LHCN-M2 (cell line): ENCODE measurements around the gene RBM46. TPM values are rescaled to one million over a fixed set of nuclear protein-coding genes. Genes with fewer than 3 reads are reported as not detected.

ENCODE experiments used
- DNase-seq: peaks from one replicate; pipeline ENCODE4 v3.0.0-alpha.2; 2012; ENCODE audit warnings: low read depth
- polyA plus RNA-seq: library from polyadenylated mRNA; unstranded; fragments of >200 nt; gene quantifications from one replicate; pipeline ENCODE4 v1.2.1, GENCODE V29; 2012; ENCODE audit warnings: missing spikeins
- total RNA-seq: library from RNA; depleted of rRNA; stranded (reverse); fragments of >200 nt; gene quantifications from 2 replicates; pipeline ENCODE4 v1.2.3, GENCODE V29; 2014; rRNA removed

Gene RBM46, protein sequence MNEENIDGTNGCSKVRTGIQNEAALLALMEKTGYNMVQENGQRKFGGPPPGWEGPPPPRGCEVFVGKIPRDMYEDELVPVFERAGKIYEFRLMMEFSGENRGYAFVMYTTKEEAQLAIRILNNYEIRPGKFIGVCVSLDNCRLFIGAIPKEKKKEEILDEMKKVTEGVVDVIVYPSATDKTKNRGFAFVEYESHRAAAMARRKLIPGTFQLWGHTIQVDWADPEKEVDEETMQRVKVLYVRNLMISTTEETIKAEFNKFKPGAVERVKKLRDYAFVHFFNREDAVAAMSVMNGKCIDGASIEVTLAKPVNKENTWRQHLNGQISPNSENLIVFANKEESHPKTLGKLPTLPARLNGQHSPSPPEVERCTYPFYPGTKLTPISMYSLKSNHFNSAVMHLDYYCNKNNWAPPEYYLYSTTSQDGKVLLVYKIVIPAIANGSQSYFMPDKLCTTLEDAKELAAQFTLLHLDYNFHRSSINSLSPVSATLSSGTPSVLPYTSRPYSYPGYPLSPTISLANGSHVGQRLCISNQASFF
- total RNA-seq, result 0.06 TPM in 1 of 2 replicates, not detected in the other
- not detected for polyA plus RNA-seq

DNA sequence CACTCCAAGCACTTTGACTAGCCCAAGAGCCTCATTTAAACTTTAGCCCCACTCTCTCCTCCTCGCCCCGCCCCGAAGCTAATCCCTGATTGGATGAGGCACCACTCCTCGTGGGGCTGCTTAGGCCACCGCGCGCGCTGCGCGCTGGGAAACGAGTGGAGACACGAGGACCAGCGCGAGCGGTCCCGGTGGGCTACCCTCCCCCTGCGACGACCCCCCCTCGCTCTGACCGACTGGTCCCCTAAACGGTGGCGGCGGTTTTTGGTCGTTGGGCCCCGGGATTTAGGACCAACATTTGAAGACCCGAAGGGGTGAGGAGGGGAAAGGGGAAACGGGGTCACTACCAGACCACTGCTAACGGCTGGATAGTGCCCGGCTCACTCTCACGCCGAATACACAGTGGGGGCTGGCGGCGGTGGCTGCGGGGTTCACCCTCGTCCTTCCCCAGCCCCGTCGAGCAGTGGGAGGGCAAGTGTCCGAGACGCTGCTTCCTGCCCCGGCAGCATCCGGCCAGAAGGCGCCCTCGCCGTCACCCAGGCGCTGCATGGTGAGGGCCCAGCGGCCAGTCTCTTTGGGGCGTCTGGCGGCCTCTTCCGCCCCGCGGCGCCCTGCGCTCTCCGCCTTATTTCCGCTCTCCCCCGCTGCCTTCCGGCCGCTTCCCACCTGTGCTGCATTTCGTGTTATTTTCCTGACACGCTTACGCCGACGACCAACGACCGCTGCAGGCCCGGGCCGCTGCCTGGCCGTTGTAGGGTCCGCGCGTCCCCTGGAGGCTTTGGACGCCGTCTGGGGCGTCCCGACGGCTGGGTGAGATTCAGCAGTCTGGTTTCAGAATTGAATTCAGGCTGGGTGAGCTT lies at the start of gene RBM46:
TSS of gene RBM46 (plus strand) at position 147 of the 857 bp plus-strand sequence. CDS start 15,481 bp downstream, outside the sequence.
- no peak for DNase-seq

DNA sequence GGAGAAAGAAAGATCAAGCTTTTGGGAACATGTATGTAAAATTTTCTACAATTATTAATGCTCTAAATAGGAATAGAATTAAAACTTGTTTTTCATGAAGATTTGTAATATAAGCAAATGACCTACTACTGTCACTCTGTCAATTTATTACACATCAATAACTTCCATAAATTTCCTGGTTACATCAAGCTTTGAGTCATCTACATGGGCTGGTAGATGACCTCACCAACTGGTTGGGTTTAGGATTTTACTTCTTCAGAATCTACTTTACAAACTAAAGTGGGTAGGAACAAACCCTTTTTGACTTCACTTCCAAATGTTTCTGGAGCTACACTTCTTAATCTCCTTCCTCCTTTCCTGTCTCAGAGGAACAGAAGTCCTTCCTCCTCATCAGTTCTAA lies 49.3 kb upstream of the RBM46 start:
- no peak for DNase-seq

DNA sequence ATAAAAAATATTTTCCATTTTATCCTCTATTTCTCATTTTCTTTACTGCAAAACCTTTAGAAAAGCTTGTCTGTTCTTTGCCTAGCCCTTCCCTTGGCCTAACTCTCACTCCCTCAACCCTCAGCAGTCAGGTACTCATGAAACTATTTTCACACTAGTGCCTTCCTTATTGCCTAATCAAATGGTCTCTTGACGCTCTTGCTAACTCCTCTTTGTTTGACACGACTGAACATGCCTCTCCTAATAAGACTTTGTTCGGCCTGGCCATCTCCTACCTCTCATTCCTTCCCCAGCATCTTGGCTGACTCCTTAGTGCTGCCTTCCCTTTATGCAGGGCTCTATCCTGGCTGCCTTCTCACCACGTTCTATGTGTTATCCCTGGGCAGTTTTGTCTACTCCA lies 48.4 kb upstream of the RBM46 start:
- DNase-seq, result no peak

DNA sequence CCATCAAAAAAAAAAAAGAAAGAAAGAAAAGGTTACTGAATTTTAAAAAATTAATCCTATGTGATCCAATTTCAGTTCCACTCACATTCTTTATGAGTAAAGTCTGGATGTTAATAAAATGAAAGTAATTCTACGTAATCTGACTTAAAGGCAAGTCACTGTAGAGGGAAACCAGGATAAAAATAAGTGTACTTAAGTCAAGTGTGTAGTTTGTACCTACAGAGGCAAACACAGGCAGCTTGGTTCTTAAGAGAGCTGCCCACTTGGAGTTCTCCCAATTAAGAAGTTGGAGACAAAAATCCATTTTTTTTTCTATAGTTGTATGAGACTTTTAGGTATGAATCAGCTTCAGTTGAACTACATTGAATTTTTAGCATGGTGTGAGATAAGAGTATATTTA lies 44.3 kb upstream of the RBM46 start:
- DNase-seq, result no peak

DNA sequence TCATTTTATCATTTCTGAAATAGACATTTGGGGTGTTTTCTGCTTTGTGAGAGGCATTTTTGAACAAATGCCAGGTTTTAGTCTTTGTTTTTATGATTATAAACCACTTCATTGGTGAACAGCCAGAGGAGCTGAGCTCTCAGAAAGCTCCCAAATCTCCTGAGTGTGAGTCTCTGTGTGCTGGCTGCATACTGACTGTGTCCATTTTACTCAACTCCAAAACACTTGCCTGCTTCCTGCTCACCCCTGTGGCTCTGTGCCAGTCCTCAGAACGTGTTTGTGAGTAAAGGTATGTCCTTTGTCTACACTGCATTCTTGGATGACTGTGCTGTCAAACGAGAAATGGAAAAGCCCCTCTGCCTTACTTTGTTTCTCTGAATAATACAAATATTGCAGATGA lies 42.6 kb upstream of the RBM46 start:
- no peak for DNase-seq

DNA sequence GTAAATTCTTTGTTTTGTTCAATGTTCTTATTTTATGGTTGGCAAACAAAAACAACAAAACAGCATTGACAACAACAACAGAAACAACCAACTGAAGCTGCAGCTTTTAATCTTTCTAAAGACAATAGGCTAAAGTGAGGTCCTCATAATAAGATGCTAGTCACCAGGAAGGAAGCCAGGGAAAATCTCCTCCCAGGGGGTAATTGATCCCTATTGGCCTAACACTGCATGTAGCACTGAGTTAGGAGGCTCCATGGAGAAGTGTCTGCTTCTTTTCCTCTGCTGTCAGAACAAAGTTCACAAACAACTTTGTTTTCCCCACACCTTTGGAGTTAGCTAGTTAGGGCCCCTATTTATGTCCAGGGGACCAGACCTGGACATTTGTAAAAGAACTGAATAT lies 42.0 kb upstream of the RBM46 start:
- DNase-seq, result no peak

DNA sequence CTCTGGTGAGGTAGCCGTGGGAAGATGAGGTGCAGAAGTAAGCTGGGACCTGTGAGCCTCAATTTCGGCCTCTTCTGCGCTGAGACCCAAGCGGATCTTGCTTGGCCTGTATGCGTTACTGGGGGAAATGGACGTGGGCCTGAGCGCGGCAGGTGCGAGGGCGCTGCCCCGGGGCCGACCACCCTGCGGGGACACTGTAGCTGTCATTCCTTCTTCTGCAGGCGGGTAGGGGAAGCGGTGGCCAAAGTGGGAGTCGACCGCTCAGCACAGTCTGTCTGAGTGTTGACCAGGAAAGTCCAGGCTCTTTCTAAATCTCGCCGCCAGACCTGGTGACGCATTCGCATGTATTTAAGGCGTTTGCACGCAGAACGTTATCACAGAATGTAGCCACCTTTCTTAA lies 40.6 kb upstream of the RBM46 start:
- no peak for DNase-seq

DNA sequence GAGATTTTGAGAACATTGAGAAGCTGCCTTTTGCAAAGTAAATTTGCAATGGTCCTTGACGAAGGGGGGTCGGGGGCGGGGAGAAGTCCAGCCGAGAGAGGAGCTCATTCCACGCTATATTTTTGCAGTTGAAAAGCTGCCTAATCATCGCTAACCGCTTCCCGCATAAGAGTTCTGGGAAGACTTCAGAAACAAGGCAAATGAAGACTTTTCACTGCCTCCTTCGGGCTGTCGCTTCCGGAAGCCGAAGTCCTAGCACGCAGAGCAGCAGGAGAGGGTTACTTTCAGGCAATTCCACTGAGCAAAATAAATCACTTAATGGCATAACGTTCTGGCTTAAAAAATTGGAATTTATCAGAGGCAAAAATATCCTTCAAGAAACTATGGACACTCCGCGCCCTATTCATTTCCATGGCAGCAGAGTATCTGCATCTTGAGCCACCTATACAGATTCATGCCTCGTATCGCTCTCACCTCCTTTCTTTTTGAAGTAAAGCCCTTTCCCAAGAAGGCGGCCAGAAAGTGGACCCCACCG lies 39.9 kb upstream of the RBM46 start:
- DNase-seq, result no peak

DNA sequence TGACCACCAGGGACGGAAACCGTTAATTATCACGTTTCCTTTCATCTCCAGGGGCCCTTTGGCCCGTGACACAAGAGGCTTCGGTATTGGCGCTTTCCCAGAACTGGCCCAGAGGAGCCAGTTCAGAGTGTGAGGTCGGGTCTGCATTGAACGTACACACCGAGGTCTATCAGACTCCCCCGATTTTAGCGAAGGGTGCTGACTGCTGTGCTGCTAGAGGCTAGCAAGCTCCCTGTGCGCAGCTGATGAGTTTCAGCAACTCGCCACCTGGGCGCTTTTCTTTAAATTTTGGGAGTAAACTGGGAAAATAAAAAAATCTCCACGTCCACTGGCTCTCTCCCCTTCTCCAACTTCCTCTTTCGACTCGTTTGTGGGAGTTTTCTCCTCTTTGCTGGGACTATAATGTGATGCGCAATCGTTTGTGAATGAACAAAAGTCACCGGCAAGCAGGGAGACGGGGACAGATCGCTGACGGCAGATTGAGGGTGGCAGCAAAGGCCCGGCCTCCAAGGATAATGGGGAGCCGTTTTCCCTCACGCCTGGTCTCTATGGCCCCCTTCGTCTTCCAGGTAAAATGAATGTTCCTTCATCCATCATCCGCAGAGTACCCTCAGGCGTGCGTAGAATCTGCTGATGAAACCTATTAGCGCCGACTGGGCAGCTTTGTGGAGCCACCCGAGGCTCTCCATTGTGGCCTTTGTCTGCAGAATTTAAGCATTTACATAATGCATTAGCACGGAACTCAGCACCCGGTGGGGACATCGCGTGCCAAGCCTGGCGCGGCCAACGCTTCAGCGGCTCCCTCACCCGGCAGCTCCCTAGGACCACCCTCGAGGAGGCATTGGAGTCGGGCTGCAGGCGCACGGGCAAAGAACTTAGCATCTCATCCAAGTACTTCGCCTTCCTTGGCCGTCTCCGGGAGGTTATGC lies 38.9 kb upstream of the RBM46 start:
- DNase-seq, result peak; percentile 1

DNA sequence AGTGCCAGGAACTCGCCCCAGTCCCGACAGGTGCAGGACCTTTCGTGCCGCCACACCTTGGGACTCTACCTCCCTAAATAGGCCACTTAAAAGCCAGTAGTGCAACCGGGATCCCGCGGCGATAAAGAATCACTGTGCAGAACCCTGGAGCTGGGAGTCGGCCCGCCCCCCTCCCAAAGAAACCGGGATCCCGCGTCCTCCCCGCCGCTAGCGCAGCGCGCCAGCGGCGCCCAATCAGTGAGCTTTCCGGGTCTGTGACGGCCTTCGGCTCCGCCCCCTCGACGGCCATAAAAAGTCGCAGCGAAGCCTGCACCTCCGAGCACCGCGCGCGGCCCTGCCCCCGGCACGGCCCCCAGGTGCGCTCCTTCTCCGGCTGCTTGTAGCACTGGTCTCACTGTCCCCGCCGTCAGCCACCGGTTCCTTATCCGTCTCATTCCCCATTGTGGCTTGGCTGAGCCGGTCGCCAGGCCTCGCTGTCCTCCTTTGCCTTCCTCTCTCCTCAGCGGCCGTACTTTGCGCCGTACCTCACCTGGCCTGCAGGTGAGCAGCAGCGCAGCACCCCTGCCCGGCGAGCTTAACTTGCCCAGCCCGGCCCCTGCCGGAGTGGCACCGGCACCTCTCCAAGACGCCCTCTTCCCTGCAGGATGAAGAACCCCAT lies 37.3 kb upstream of the RBM46 start, which contains the start of gene LRAT:
TSS of gene LRAT (plus strand) at position 318 of the 658 bp plus-strand sequence. CDS start at position 645, 327 bp downstream.
- DNase-seq, result no peak

DNA sequence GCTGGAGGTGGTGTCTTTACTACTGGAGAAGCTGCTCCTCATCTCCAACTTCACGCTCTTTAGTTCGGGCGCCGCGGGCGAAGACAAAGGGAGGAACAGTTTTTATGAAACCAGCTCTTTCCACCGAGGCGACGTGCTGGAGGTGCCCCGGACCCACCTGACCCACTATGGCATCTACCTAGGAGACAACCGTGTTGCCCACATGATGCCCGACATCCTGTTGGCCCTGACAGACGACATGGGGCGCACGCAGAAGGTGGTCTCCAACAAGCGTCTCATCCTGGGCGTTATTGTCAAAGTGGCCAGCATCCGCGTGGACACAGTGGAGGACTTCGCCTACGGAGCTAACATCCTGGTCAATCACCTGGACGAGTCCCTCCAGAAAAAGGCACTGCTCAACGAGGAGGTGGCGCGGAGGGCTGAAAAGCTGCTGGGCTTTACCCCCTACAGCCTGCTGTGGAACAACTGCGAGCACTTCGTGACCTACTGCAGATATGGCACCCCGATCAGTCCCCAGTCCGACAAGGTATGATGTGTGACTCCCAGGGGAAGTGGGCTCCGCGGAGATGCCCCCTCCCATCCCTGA lies 36.6 kb upstream of the RBM46 start:
- no peak for DNase-seq

DNA sequence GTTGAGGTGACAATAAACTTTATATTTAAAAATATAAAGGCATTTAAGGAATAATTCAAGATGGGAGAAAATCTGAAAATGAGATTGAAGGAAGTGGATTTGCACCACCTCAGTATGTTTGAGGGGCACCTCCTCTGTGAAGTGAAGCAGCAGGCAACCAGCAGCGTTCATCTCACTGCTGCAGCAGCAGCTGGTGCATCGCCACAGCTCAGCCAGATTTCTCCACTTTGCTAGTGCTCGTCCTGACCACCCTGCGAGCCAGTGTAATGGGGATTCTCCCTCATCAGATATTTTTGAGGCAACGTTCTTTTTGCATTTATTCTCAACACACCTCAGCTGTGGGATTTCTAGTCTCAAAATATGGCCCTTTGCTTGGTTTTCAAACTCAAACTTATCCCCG lies 23.4 kb upstream of the RBM46 start:
- DNase-seq, result no peak

DNA sequence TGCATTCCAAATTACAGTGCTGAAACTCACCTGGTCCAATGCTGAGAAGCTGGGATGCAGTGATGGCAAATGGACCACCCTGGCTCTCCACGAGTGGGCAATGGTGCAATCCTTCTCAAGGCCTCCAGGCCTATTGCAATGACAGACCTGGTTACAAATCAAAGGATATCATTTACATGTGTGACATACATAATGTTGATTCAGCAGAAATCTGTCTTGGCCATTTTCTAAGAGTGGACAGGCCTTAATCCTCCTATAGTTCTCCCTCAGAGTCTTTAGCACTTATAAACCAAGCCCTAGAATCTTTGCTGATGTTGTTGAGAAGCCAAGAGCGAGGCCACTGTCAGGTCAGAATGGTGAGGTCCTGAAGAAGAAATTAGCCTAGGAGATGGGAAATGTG lies 20.2 kb upstream of the RBM46 start:
- no peak for DNase-seq

DNA sequence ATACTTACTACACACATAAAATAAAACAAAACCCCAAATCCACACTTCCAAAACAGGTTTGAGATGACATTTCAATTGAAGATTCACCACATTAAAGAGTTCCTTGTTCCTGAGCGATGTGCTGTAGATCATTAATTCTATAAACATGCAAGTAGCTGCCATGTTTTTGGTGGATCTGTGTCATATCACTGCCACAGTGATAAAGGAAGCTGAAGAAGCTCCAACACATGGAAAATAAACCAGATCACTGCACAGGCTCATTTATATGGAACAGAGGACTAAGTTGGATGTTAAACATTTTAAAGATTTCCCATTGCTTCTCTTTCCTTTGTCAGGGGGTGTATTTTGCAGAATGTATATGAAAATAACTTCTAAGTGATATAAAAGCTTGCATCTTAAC lies 2.8 kb upstream of the RBM46 start:
- DNase-seq, result no peak

DNA sequence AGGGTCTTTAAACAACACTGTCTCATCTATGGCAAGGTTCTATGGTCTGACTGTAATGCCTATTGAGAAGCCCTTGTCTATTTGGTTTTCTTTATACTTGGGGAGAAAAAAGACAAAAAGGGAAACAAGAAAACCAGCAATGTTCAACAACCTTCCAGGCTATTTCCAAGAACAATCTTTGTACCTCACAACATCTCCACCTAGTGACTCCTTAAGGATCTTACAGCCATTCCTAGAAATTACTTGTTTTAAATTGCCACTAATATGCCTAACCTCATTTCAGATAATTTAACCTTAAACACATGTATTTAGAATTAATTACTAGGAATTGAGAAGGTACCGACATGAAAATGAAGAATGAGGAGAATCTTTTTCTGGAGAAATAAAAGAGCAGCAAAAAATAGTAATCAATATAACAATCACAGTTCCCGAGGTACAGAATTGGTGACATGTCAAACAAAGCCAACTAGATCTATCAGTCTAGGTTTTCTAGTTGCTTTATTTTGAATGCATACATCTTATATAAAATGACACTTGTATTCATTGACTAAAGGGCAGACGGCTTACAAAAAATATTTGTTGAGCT lies 1.6 kb upstream of the RBM46 start:
- peak; percentile 17 for DNase-seq

DNA sequence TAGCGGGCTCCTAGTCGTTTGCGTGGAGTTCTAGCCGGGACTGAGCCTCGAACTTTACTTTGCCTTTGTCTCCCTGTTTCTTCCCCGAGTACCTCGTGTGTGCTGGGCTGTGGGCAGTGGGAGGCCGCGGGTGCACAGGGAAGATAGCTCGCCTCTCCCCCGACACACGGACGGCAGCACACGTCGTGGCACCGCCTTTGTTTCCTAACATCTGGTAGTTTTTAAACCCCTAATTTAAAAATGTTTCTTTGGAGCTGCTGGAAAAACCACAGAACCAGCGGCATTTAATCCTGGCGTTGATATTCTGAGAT lies 866 bp downstream of the RBM46 start:
- DNase-seq, result no peak

DNA sequence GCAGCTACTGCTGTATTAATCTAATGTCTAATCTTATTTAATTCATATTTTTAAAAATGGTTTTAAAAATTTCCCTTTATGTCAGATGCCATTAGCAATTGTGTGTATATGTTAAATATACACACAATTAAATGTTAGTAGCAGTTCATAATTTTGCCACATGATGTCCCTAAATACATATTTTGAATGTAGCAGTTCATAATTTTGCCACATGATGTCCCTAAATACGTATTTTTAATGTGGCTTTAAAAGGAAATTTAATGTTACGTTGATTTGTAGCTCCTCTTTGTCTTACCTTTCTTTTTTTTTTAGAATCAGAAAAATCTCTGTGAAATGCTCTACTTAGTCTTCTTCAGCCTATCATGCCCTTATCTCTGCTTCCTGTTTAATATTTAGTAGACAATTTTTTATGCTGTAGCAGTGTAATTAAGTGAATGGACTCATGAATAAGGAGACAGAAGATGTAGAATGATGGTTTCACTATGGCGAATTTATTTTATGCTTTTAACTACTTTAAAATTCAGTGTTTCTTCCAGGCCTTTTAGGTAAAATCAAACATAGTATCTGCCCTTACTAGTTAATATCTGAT lies 26.1 kb downstream of the RBM46 start:
- DNase-seq, result peak; percentile 43

DNA sequence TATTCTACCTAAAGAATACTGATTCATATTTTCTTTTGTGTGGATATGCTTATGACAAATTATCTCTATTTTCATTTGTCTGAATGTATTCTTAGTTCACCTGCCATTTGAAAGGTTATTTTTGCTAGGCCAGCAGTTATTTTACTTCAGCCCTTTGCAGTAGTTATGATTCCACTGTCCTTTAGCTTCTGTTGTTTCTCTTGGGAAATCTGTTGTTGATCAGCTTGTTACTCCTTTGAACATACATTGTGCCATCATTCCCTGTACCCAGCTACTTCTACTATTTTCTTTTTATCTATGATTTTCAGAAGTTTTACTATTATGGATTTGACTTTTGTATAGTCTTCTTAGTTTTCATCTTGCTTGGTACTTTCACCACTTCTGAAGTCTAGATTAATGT lies 37.2 kb downstream of the RBM46 start:
- no peak for DNase-seq

DNA sequence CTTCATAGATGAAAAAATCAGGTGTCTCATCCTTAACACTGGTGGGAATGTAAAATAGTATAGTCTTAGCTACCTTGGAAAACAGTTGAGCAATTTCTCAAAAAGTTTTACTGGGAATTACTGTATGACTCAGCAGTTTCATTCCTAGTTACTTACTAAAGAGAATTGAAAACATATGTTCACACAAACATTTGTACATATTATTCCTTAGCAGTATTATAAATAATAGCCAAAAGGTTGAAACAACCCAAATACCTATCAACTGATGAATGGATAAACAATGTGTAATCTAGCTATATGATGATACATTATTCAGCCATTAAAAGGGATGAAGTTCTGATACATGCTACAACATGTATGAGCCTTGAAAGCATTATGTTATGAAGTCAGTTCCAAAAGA lies 41.7 kb downstream of the RBM46 start:
- DNase-seq, result peak; percentile 1
